Smooth muscle cell (in vitro differentiated cells): ENCODE data around the gene CCR5. TPM values are rescaled to one million over a fixed set of nuclear protein-coding genes. Genes with fewer than 3 reads are reported as not detected.

Source experiments
- DNase-seq: peaks from one replicate; lab custom pipeline; 2025; ENCODE audit not compliant: unreplicated experiment; lab: John Stamatoyannopoulos, UW
- H2AFZ ChIP-seq: fragments of 200-600 bp; sonication (generic); 2 replicates; pipeline ENCODE4 v1.6.0; 2016; ENCODE audit warnings: antibody characterized with exemption, low read depth, mild to moderate bottlenecking
- H3F3A ChIP-seq: fragments of 200-600 bp; sonication (generic); 2 replicates; pipeline ENCODE4 v1.6.0; 2017; ENCODE audit warnings: antibody characterized with exemption, low read depth
- H3K27ac ChIP-seq: fragments of 200-600 bp; sonication (generic); 2 replicates; pipeline ENCODE4 v1.5.1; 2016; ENCODE audit warnings: low read depth, mild to moderate bottlenecking
- H3K27me3 ChIP-seq: fragments of 200-600 bp; sonication (generic); 2 replicates; pipeline ENCODE4 v1.6.1; 2016; ENCODE audit warnings: low read depth, mild to moderate bottlenecking
- H3K36me3 ChIP-seq: fragments of 200-600 bp; sonication (generic); 2 replicates; pipeline ENCODE4 v1.5.1; 2016; ENCODE audit warnings: low read depth
- H3K4me1 ChIP-seq: fragments of 200-600 bp; sonication (generic); 2 replicates; pipeline ENCODE4 v1.5.1; 2016; ENCODE audit warnings: low read depth
- H3K4me2 ChIP-seq: fragments of 200-600 bp; sonication (generic); 2 replicates; pipeline ENCODE4 v1.6.0; 2016; ENCODE audit warnings: mild to moderate bottlenecking
- H3K4me3 ChIP-seq: fragments of 200-600 bp; sonication (generic); 2 replicates; pipeline ENCODE4 v1.5.1; 2016; ENCODE audit warnings: mild to moderate bottlenecking
- H3K79me2 ChIP-seq: fragments of 200-600 bp; sonication (generic); 2 replicates; pipeline ENCODE4 v1.6.0; 2016; ENCODE audit warnings: low read depth, mild to moderate bottlenecking
- H3K9ac ChIP-seq: fragments of 200-600 bp; sonication (generic); 2 replicates; pipeline ENCODE4 v1.6.0; 2016; ENCODE audit warnings: low read depth
- H3K9me3 ChIP-seq: fragments of 200-600 bp; sonication (generic); replicated peaks from 2 replicates; pipeline ENCODE4 v1.5.1; 2016; ENCODE audit warnings: low read depth
- H4K20me1 ChIP-seq: fragments of 200-600 bp; sonication (generic); 2 replicates; pipeline ENCODE4 v1.6.0; 2016; ENCODE audit warnings: low read depth
- CTCF ChIP-seq: fragments of 200-600 bp; sonication (generic); IDR thresholded peaks from 2 replicates; pipeline ENCODE4 v1.5.1; 2017; ENCODE audit warnings: borderline replicate concordance, mild to moderate bottlenecking, antibody characterized with exemption; ENCODE audit not compliant: insufficient read depth, poor library complexity, severe bottlenecking
- WGBS: methylation state at CpG from one replicate; pipeline ENCODE4 v1.1.7; 2016; ENCODE audit warnings: low lambda C conversion rate; 5-methylcytosine and 5-hydroxymethylcytosine counted together
- polyA plus RNA-seq: library from polyadenylated mRNA; unstranded; fragments of >200 nt; fragmentation: Nextera tagmentation; extraction: Ambion mirVana; gene quantifications from 2 replicates; pipeline ENCODE4 v1.2.1, GENCODE V29; 2016
- total RNA-seq: library from RNA; depleted of rRNA; stranded (reverse); fragments of >200 nt; gene quantifications from 2 replicates; pipeline ENCODE4 v1.2.3, GENCODE V29; 2014

The CCR5 gene
- total and polyA plus RNA-seq, 2 experiments from 2014 or later: not detected

DNA sequence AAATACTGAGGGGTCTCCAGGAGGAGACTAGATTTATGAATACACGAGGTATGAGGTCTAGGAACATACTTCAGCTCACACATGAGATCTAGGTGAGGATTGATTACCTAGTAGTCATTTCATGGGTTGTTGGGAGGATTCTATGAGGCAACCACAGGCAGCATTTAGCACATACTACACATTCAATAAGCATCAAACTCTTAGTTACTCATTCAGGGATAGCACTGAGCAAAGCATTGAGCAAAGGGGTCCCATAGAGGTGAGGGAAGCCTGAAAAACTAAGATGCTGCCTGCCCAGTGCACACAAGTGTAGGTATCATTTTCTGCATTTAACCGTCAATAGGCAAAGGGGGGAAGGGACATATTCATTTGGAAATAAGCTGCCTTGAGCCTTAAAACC, 4.5 kb downstream of the CCR5 start:
- TF ChIP-seq CTCF: no peak
- peaks cover 36% of the 10 kb centered on the region for H3K27me3 ChIP-seq
- H3K36me3 ChIP-seq: no peaks in the 10 kb centered on the region
- no peak overlapping the region for H2AFZ ChIP-seq
- 78% methylated on average over 2 of the region's 2 CpGs for WGBS
- no peaks in the 10 kb centered on the region for H3K9me3 ChIP-seq
- DNase-seq: no peak
- no peak overlapping the region for H3K4me2 ChIP-seq
- no peaks in the 10 kb centered on the region for H3K4me1 ChIP-seq
- H3K9ac ChIP-seq: no peak overlapping the region
- no peak overlapping the region for H3K4me3 ChIP-seq
- no peaks in the 10 kb centered on the region for H3K79me2 ChIP-seq
- no peak overlapping the region for H3K27ac ChIP-seq
- H4K20me1 ChIP-seq: no peaks in the 10 kb centered on the region
- peaks cover 4% of the 10 kb centered on the region for H3F3A ChIP-seq

DNA sequence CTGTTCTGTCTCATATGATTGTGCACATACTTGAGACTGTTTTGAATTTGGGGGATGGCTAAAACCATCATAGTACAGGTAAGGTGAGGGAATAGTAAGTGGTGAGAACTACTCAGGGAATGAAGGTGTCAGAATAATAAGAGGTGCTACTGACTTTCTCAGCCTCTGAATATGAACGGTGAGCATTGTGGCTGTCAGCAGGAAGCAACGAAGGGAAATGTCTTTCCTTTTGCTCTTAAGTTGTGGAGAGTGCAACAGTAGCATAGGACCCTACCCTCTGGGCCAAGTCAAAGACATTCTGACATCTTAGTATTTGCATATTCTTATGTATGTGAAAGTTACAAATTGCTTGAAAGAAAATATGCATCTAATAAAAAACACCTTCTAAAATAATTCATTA, 5.1 kb downstream of the CCR5 start:
- H3K4me2 ChIP-seq: no peak overlapping the region
- H3K9ac ChIP-seq: no peak overlapping the region
- H3K4me1 ChIP-seq: no peaks in the 10 kb centered on the region
- H3K79me2 ChIP-seq: no peaks in the 10 kb centered on the region
- DNase-seq: no peak
- no peaks in the 10 kb centered on the region for H3K9me3 ChIP-seq
- no peak for TF ChIP-seq CTCF
- H3F3A ChIP-seq: peaks cover 2% of the 10 kb centered on the region
- H2AFZ ChIP-seq: no peak overlapping the region
- no peaks in the 10 kb centered on the region for H3K36me3 ChIP-seq
- no peak overlapping the region for H3K27ac ChIP-seq
- H3K4me3 ChIP-seq: no peak overlapping the region
- 48% methylated on average over 2 of the region's 2 CpGs for WGBS
- H3K27me3 ChIP-seq: peaks cover 42% of the 10 kb centered on the region
- H4K20me1 ChIP-seq: no peaks in the 10 kb centered on the region

- Histone ChIP-seq H4K20me1 (no peaks in the 10 kb centered on the region), H2AFZ (no peak overlapping the region), H3K4me2 (no peak overlapping the region), H3K4me1 (no peaks in the 10 kb centered on the region), H3K36me3 (no peaks in the 10 kb centered on the region), H3K9me3 (no peaks in the 10 kb centered on the region), H3K9ac (no peak overlapping the region), H3K4me3 (no peak overlapping the region), H3K27me3 (peaks cover 45% of the 10 kb centered on the region), H3K27ac (no peak overlapping the region), H3K79me2 (no peaks in the 10 kb centered on the region), H3F3A (no peaks in the 10 kb centered on the region)
- DNase-seq: no peak
- peak; percentile 79 for TF ChIP-seq CTCF
- WGBS: 47% methylated on average over 8 of the region's 8 CpGs
Measured at GRCh38 chr3:46378426-46378942, 7.7 kb downstream of the CCR5 start.

- Histone ChIP-seq H2AFZ (no peak overlapping the region), H3K4me3 (no peak overlapping the region), H3F3A (no peaks in the 10 kb centered on the region), H3K9me3 (no peaks in the 10 kb centered on the region), H3K4me1 (no peaks in the 10 kb centered on the region), H3K4me2 (no peak overlapping the region), H3K79me2 (no peaks in the 10 kb centered on the region), H4K20me1 (no peaks in the 10 kb centered on the region), H3K9ac (no peak overlapping the region), H3K27me3 (peaks cover 33% of the 10 kb centered on the region), H3K36me3 (no peaks in the 10 kb centered on the region), H3K27ac (no peak overlapping the region)
- no peak for DNase-seq
- TF ChIP-seq CTCF: no peak
- 83% methylated on average over 8 of the region's 8 CpGs for WGBS
Measured at GRCh38 chr3:46380471-46381221, 9.9 kb downstream of the CCR5 start.
